ENCODE measurements around the gene NDUFV2.

The NDUFV2 gene

DNA sequence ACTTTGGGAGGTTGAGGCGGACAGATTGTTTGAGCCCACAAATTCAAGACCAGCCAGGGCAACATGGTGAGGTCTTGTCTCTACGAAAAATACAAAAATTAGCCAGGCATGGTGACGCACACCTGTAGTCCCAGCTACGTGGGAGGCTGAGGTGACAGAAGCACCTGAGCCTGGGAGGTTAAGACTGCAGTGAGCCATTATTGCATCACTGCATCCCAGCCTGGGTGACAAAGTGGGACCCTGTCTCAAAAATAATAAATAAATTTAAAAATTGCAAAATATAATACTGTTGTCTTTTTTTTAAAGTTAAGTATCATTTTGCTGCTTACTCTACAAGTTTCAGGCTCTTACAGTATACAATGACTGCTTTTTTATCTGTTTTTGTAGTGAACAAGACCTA is 30.1 kb downstream of the NDUFV2 start:
- DNase-seq = no peak
- TF ChIP-seq, protein P1, sequence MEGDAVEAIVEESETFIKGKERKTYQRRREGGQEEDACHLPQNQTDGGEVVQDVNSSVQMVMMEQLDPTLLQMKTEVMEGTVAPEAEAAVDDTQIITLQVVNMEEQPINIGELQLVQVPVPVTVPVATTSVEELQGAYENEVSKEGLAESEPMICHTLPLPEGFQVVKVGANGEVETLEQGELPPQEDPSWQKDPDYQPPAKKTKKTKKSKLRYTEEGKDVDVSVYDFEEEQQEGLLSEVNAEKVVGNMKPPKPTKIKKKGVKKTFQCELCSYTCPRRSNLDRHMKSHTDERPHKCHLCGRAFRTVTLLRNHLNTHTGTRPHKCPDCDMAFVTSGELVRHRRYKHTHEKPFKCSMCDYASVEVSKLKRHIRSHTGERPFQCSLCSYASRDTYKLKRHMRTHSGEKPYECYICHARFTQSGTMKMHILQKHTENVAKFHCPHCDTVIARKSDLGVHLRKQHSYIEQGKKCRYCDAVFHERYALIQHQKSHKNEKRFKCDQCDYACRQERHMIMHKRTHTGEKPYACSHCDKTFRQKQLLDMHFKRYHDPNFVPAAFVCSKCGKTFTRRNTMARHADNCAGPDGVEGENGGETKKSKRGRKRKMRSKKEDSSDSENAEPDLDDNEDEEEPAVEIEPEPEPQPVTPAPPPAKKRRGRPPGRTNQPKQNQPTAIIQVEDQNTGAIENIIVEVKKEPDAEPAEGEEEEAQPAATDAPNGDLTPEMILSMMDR (IDR thresholded peaks at IDR 0.05; ENCODE audit: low read depth, low read length) = no peak
- Histone ChIP-seq H3K36me3 (peaks cover 58% of the 10 kb centered on the region), H3K4me3 (ENCODE audit: low read depth, low read length) (no peak overlapping the region), H3K27ac (no peak overlapping the region), H3K27me3 (ENCODE audit: insufficient read depth, low read depth, severe bottlenecking) (no peaks in the 10 kb centered on the region), H3K9me3 (ENCODE audit: severe bottlenecking) (no peaks in the 10 kb centered on the region)

DNA sequence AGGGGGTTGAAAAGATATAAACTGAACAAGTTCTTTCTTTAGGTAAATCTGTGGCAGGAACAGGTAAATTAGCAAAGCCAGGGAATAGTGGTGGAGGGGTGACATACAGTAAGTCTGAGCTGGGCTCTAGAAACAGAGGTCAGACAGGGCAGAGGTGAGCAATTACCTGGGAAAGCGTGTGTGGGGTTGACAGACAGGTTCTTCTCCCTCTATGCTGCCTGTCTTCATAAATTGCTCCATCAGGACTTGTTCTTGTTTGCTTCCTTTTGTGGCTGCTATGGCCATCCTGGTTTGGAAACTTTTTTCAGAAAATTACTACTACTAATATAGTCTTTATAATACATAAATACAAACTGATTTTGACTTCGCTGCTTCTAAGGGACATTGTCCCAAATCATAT is 30.7 kb downstream of the NDUFV2 start:
- Histone ChIP-seq H3K27me3 (ENCODE audit: insufficient read depth, low read depth, severe bottlenecking) (no peaks in the 10 kb centered on the region), H3K4me3 (ENCODE audit: low read depth, low read length) (no peak overlapping the region), H3K27ac (peak overlapping the region; percentile 97), H3K9me3 (ENCODE audit: severe bottlenecking) (no peaks in the 10 kb centered on the region), H3K36me3 (peaks cover 52% of the 10 kb centered on the region)
- no peak for DNase-seq
- TF ChIP-seq, protein P1 (IDR thresholded peaks at IDR 0.05; ENCODE audit: low read depth, low read length) = no peak

DNA sequence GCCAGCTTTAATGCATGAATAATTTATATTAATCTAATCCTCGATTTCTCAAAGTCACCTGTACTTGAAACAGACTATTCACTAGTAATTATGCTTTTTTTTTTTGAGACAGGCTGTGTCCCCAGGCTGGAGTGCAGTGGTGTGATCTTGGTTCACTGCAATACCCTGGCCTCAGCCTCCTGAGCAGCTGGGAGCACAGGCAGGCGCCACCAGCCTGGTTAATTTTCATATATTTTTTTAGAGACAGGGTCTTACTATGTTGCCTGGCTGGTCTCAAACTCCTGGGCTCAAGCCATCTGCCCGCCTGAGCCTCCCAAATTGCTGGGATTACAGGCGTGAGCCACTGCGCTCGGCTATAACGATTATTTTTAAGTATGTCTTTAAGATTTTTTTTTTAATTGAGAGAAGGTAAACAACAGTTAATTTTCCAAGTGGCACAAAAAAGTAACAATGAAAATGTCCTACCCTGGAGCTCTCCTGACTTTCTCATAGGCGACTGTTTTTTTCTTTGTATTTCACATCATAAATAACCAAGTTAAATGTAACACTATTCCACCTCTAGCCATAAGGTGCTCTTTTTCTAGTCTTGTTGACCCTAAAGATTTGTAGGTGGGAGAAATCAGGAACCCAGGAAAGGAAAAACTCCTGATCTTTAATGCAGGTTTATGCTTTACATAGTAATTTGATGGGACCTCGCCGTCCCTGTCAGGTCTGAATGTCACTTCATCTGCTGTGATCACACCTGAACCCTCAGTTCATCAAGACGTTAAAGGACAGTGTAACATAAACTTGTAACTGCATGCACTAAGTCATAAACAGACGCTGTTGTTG is 32.8 kb downstream of the NDUFV2 start:
- peak; percentile 66 for DNase-seq
- Histone ChIP-seq H3K9me3 (ENCODE audit: severe bottlenecking) (no peaks in the 10 kb centered on the region), H3K27me3 (ENCODE audit: insufficient read depth, low read depth, severe bottlenecking) (no peaks in the 10 kb centered on the region), H3K36me3 (peaks cover 33% of the 10 kb centered on the region), H3K4me3 (ENCODE audit: low read depth, low read length) (peak overlapping the region; percentile 81), H3K27ac (peak overlapping the region; percentile 97)
- TF ChIP-seq, protein P1 (IDR thresholded peaks at IDR 0.05; ENCODE audit: low read depth, low read length) = no peak

DNA sequence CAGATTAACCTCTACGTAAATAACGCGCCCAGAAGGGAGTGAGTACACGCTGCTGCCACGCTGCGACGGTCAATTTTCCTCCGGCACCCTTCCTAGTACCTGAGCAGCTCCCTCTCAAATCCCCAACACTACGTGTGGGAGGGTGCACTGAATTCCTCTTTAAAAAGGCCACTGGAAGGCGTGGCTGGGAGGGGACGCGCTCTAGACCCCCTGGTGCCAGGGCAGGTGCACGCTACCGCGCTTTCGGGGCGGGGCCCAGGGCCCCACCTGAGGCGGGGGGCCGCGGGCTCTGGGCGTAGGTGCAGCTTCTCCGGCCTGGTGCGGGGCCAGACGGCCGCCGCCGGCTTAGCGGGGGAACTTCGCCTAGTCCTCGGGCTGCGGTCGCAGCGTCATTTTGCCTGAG is 33.4 kb downstream of the NDUFV2 start:
- no peaks in the 10 kb centered on the region for H3K27me3 ChIP-seq (ENCODE audit: insufficient read depth, low read depth, severe bottlenecking)
- H3K4me3 ChIP-seq (ENCODE audit: low read depth, low read length) = peak overlapping the region; percentile 81
- H3K9me3 ChIP-seq (ENCODE audit: severe bottlenecking) = no peaks in the 10 kb centered on the region
- H3K27ac ChIP-seq = peak overlapping the region; percentile 97
- TF ChIP-seq, protein P1 (IDR thresholded peaks at IDR 0.05; ENCODE audit: low read depth, low read length) = no peak
- no peak for DNase-seq
- H3K36me3 ChIP-seq = peaks cover 27% of the 10 kb centered on the region

DNA sequence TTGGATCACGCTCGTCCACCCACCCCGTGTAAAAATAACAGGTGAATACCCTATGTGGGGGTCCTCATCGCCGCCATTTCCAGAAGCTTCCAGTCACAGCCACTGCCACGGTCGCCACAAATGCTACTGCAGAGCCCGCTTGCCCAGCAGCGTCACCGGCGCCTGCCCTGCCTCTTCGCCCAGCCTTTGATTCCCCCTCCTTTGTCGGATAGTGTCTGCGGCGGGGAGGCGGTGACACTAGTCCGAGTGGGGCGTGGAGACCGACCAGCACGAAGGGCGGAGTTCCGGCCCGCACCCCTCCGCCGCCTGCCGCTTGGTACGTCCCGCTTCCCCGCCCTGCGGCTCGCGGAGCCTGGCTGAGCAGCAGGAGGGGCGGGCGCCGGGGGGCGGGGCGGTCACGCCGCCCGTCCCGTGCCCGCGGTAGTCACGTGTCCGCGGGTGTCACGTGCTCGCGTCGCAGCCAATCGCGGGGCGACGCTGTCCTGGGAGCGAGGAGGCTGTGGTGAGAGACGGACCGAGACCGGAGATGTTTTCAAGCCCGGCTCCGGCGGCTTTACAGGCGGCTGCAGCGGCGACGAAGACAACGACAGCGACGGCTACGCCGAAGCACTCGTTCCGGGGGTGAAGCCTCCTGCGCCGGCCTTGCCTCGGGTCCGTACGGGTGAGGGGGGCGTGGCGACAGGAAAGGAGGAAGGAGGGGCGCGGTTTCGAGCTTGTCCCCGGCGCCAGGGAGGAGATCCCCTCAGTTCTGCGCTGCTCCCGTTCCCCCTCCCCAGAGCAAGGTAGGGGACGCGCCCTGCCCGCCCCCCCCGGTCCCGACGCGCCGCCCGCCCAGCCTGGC is 34.0 kb downstream of the NDUFV2 start, which contains the start of gene ANKRD12:
Gene ANKRD12, plus strand, starts transcription at position 467 of the 841 bp plus-strand sequence. CDS start 45,652 bp downstream, outside the sequence.
- peaks cover 23% of the 10 kb centered on the region for H3K36me3 ChIP-seq
- DNase-seq = peak; percentile 98
- TF ChIP-seq, protein P1 (IDR thresholded peaks at IDR 0.05; ENCODE audit: low read depth, low read length) = no peak
- H3K9me3 ChIP-seq (ENCODE audit: severe bottlenecking) = no peaks in the 10 kb centered on the region
- H3K4me3 ChIP-seq (ENCODE audit: low read depth, low read length) = peak within 1 kb of the TSS; percentile 100
- no peaks in the 10 kb centered on the region for H3K27me3 ChIP-seq (ENCODE audit: insufficient read depth, low read depth, severe bottlenecking)
- peak within 1 kb of the TSS; percentile 97 for H3K27ac ChIP-seq

Measured in WERI-Rb-1 (cell line).